ENCODE results near the gene SH3TC1.

Gene SH3TC1

GRCh38 chr4:8198906-8199593 is at the start of gene SH3TC1:
Gene SH3TC1, plus strand, starts transcription at chr4:8199290. Its CDS starts 5,905 bp downstream, at chr4:8205195.
- no peaks in the 10 kb centered on the region for H3K27me3 Mint-ChIP-seq
- peak within 1 kb of the TSS; percentile 93 for H3K27ac Mint-ChIP-seq
- H3K4me3 Mint-ChIP-seq, result peak within 1 kb of the TSS; percentile 90
- H3K9me3 Mint-ChIP-seq, result no peaks in the 10 kb centered on the region
- no peaks in the 10 kb centered on the region for H3K36me3 Mint-ChIP-seq
- H3K4me1 Mint-ChIP-seq, result peaks cover 39% of the 10 kb centered on the region

- Mint-ChIP-seq H3K4me1 (no peaks in the 10 kb centered on the region), H3K36me3 (peaks cover 2% of the 10 kb centered on the region), H3K4me3 (no peak overlapping the region), H3K9me3 (no peaks in the 10 kb centered on the region), H3K27ac (no peak overlapping the region), H3K27me3 (no peaks in the 10 kb centered on the region)
These were observed 49.4 kb upstream of the SH3TC1 start for GRCh38 chr4:8149664-8150063.

GRCh38 chr4:8150152-8151090 is 48.7 kb upstream of the SH3TC1 start:
- H3K27me3 Mint-ChIP-seq, result no peaks in the 10 kb centered on the region
- no peaks in the 10 kb centered on the region for H3K9me3 Mint-ChIP-seq
- H3K4me3 Mint-ChIP-seq, result no peak overlapping the region
- no peaks in the 10 kb centered on the region for H3K4me1 Mint-ChIP-seq
- H3K36me3 Mint-ChIP-seq, result peaks cover 2% of the 10 kb centered on the region
- H3K27ac Mint-ChIP-seq, result no peak overlapping the region

GRCh38 chr4:8151165-8151650 is 47.9 kb upstream of the SH3TC1 start:
- no peaks in the 10 kb centered on the region for H3K27me3 Mint-ChIP-seq
- no peaks in the 10 kb centered on the region for H3K4me1 Mint-ChIP-seq
- no peak overlapping the region for H3K27ac Mint-ChIP-seq
- H3K4me3 Mint-ChIP-seq, result no peak overlapping the region
- H3K9me3 Mint-ChIP-seq, result no peaks in the 10 kb centered on the region
- peaks cover 2% of the 10 kb centered on the region for H3K36me3 Mint-ChIP-seq

- Mint-ChIP-seq H3K4me1 (no peaks in the 10 kb centered on the region), H3K9me3 (no peaks in the 10 kb centered on the region), H3K4me3 (no peak overlapping the region), H3K36me3 (peaks cover 2% of the 10 kb centered on the region), H3K27me3 (peaks cover under 1% of the 10 kb centered on the region), H3K27ac (no peak overlapping the region)
These were observed 46.8 kb upstream of the SH3TC1 start for GRCh38 chr4:8152090-8152864.

GRCh38 chr4:8152865-8153257 is 46.2 kb upstream of the SH3TC1 start:
- Mint-ChIP-seq H3K4me1 (peaks cover 4% of the 10 kb centered on the region), H3K27me3 (peaks cover 3% of the 10 kb centered on the region), H3K4me3 (no peak overlapping the region), H3K36me3 (peaks cover 2% of the 10 kb centered on the region), H3K27ac (no peak overlapping the region), H3K9me3 (no peaks in the 10 kb centered on the region)

- H3K4me3 Mint-ChIP-seq, result no peak overlapping the region
- H3K27me3 Mint-ChIP-seq, result peaks cover 3% of the 10 kb centered on the region
These were observed 45.6 kb upstream of the SH3TC1 start for GRCh38 chr4:8153441-8153840.

GRCh38 chr4:8155048-8155447 is 44.0 kb upstream of the SH3TC1 start:
- Mint-ChIP-seq H3K4me1 (peaks cover 16% of the 10 kb centered on the region), H3K27me3 (peaks cover 3% of the 10 kb centered on the region), H3K4me3 (no peak overlapping the region), H3K27ac (no peak overlapping the region), H3K36me3 (no peaks in the 10 kb centered on the region), H3K9me3 (no peaks in the 10 kb centered on the region)

More at GRCh38 chr4:8153441-8153840, 45.6 kb upstream of the SH3TC1 start:
- no peak overlapping the region for H3K27ac Mint-ChIP-seq
- H3K4me1 Mint-ChIP-seq, result peaks cover 4% of the 10 kb centered on the region
- H3K36me3 Mint-ChIP-seq, result peaks cover 2% of the 10 kb centered on the region
- H3K9me3 Mint-ChIP-seq, result no peaks in the 10 kb centered on the region

- peaks cover 3% of the 10 kb centered on the region for H3K27me3 Mint-ChIP-seq
- H3K27ac Mint-ChIP-seq, result no peak overlapping the region
- H3K4me3 Mint-ChIP-seq, result no peak overlapping the region
- H3K36me3 Mint-ChIP-seq, result no peaks in the 10 kb centered on the region
- H3K4me1 Mint-ChIP-seq, result peaks cover 19% of the 10 kb centered on the region
- H3K9me3 Mint-ChIP-seq, result no peaks in the 10 kb centered on the region
These were observed 43.2 kb upstream of the SH3TC1 start for GRCh38 chr4:8155660-8156421.

GRCh38 chr4:8156617-8157016 is 42.5 kb upstream of the SH3TC1 start:
- H3K27ac Mint-ChIP-seq, result no peak overlapping the region
- peak overlapping the region; percentile 49 for H3K4me3 Mint-ChIP-seq
- peaks cover 3% of the 10 kb centered on the region for H3K27me3 Mint-ChIP-seq
- H3K9me3 Mint-ChIP-seq, result no peaks in the 10 kb centered on the region
- no peaks in the 10 kb centered on the region for H3K36me3 Mint-ChIP-seq
- H3K4me1 Mint-ChIP-seq, result peaks cover 19% of the 10 kb centered on the region

GRCh38 chr4:8157496-8157895 is 41.6 kb upstream of the SH3TC1 start:
- Mint-ChIP-seq H3K27ac (no peak overlapping the region), H3K9me3 (no peaks in the 10 kb centered on the region), H3K36me3 (no peaks in the 10 kb centered on the region), H3K4me3 (peak overlapping the region; percentile 51), H3K4me1 (peaks cover 19% of the 10 kb centered on the region), H3K27me3 (peaks cover 3% of the 10 kb centered on the region)

- Mint-ChIP-seq H3K9me3 (no peaks in the 10 kb centered on the region), H3K36me3 (no peaks in the 10 kb centered on the region), H3K4me1 (peaks cover 19% of the 10 kb centered on the region), H3K4me3 (peak overlapping the region; percentile 74), H3K27ac (no peak overlapping the region), H3K27me3 (peaks cover 3% of the 10 kb centered on the region)
These were observed 41.0 kb upstream of the SH3TC1 start for GRCh38 chr4:8157944-8158709.

- Mint-ChIP-seq H3K4me1 (peaks cover 19% of the 10 kb centered on the region), H3K4me3 (peak within 1 kb of the TSS; percentile 100), H3K36me3 (no peaks in the 10 kb centered on the region), H3K9me3 (no peaks in the 10 kb centered on the region), H3K27me3 (peaks cover 3% of the 10 kb centered on the region), H3K27ac (peak within 1 kb of the TSS; percentile 96)
These were observed 40.2 kb upstream of the SH3TC1 start, which contains the start of gene ABLIM2 for GRCh38 chr4:8158710-8159536. Gene ABLIM2, minus strand, starts transcription at chr4:8158813. Its CDS starts 124 bp downstream, at chr4:8158689.

Measured in activated naive CD4-positive, alpha-beta T cell treated with anti-CD3 and anti-CD28 coated beads, Interleukin-2, amount 50 U/mL, for 24 hours (primary cell).